Lung (tissue), 12 donors: ENCODE measurements around the gene CLEC14A. TPM values are rescaled to one million over a fixed set of nuclear protein-coding genes. Genes with fewer than 3 reads are reported as not detected.
A peak's percentile ranks its signal among the peaks of the same experiment; 100 is the strongest.

Source experiments
- ATAC-seq: fragments of 200-7000 bp; cut with Tn5 transposase; one replicate; pipeline ENCODE4 v1.9.1; 2020; ENCODE audit warnings: moderate number of reproducible peaks; ENCODE audit not compliant: insufficient read depth, low FRiP score
- DNase-seq, 3 donors: peaks; one replicate each; pipeline ENCODE4 v3.0.0-alpha.2; 2013 to 2017
- H3K27ac ChIP-seq, 2 donors: one replicate each; pipeline ENCODE4 v1.5.1; 2013; ENCODE audit warnings: mild to moderate bottlenecking in 2 of 2, moderate library complexity in 2 of 2, control low read depth in 1 of 2, inconsistent platforms in 1 of 2, low read depth in 1 of 2, low read length in 1 of 2
- H3K27me3 ChIP-seq, 3 donors: one replicate each; pipeline ENCODE4 v1.5.1; 2013; ENCODE audit warnings: low read length in 2 of 3; ENCODE audit not compliant: control insufficient read depth in 3 of 3, insufficient read depth in 3 of 3
- H3K36me3 ChIP-seq, 4 donors: one replicate each; pipeline ENCODE4 v1.5.1; 2013; ENCODE audit warnings: low read length in 4 of 4, mild to moderate bottlenecking in 1 of 4, moderate library complexity in 1 of 4; ENCODE audit not compliant: control insufficient read depth in 4 of 4, insufficient read depth in 4 of 4
- H3K4me1 ChIP-seq, 5 donors: one replicate each; pipeline ENCODE4 v1.5.1; 2013; ENCODE audit warnings: low read length in 5 of 5, mild to moderate bottlenecking in 2 of 5, moderate library complexity in 1 of 5; ENCODE audit not compliant: control insufficient read depth in 5 of 5, insufficient read depth in 5 of 5
- H3K4me3 ChIP-seq: one replicate; pipeline ENCODE4 v1.5.1; 2013; ENCODE audit warnings: mild to moderate bottlenecking, control low read depth, moderate library complexity
- H3K9ac ChIP-seq, 2 donors: one replicate each; pipeline ENCODE4 v1.5.1; 2013; ENCODE audit warnings: low read length in 2 of 2, control low read depth in 1 of 2; ENCODE audit not compliant: insufficient read depth in 1 of 2
- H3K9me3 ChIP-seq, 4 donors: one replicate each; pipeline ENCODE4 v1.5.1; 2013; ENCODE audit warnings: low read length in 3 of 4, mild to moderate bottlenecking in 1 of 4, moderate library complexity in 1 of 4; ENCODE audit not compliant: control insufficient read depth in 4 of 4, insufficient read depth in 3 of 4
- CTCF ChIP-seq: IDR thresholded peaks from 2 replicates; pipeline ENCODE4 v1.5.1; 2012; ENCODE audit warnings: mild to moderate bottlenecking; ENCODE audit errors: control extremely low read depth, extremely low read depth
- WGBS, 2 donors: extraction: QIAGEN DNeasy Blood & Tissue Kit; methylation state at CpG; one replicate each; pipeline ENCODE4 v1.1.7; 2013; 5-methylcytosine and 5-hydroxymethylcytosine counted together
- polyA plus RNA-seq, 2 donors: library from polyadenylated mRNA; stranded (reverse); fragments of 200-250 nt; gene quantifications; one replicate each; pipeline ENCODE4 v1.2.1, GENCODE V29; 2013
- total RNA-seq, 2 donors: library from RNA; depleted of rRNA in 1 of 2; stranded (reverse); fragments of >200 nt in 1 of 2; gene quantifications; one replicate each; pipeline ENCODE4 v1.2.1, GENCODE V29; 2014 to 2021
- donor health status: control.
- donor health status: control.
- donor health status: Bipolar disorder and iron deficiency.
- donor health status: healthy.
- donor health status: DM: yes; HTN: yes; CAD: no.

CLEC14A gene
- total and polyA plus RNA-seq, 4 donors = 28.4 to 97.7 (median 83.3) TPM

GRCh38 chr14:38250331-38250730, 5.6 kb downstream of the CLEC14A start:
- Histone ChIP-seq H3K9ac (no peak overlapping the region), H3K4me3 (no peak overlapping the region), H3K9me3 (no peaks in the 10 kb centered on the region), H3K36me3 (no peaks in the 10 kb centered on the region), H3K27me3 (peaks cover 0 to 15% (median 6%) of the 10 kb centered on the region in 3 donors), H3K4me1 (peaks cover 0 to 32% (median 0%) of the 10 kb centered on the region in 5 donors), H3K27ac (no peak overlapping the region)
- ATAC-seq = no peak
- no peak for TF ChIP-seq CTCF
- peak in 2 of 3 donors; percentile 52 to 53 for DNase-seq

- WGBS, 2 donors = 94 to 95% methylated on average over 3 of the region's 3 CpGs
- peak in 1 of 3 donors; percentile 3 for DNase-seq
Measured at GRCh38 chr14:38248321-38249028, 7.4 kb downstream of the CLEC14A start.

GRCh38 chr14:38243696-38244240, 12.1 kb downstream of the CLEC14A start:
- Histone ChIP-seq H3K27me3 (peaks cover 0 to 2% (median 0%) of the 10 kb centered on the region in 3 donors), H3K4me1 (no peaks in the 10 kb centered on the region), H3K4me3 (no peak overlapping the region), H3K9ac (no peak overlapping the region), H3K27ac (no peak overlapping the region), H3K36me3 (no peaks in the 10 kb centered on the region), H3K9me3 (no peaks in the 10 kb centered on the region)
- TF ChIP-seq CTCF = no peak
- DNase-seq (no peak), ATAC-seq (no peak)
- 67 to 82% methylated on average over 1 of the region's 1 CpG for WGBS, 2 donors

More at GRCh38 chr14:38248321-38249028, 7.4 kb downstream of the CLEC14A start:
- H3K36me3 ChIP-seq = no peaks in the 10 kb centered on the region
- H3K9me3 ChIP-seq = no peaks in the 10 kb centered on the region
- H3K4me3 ChIP-seq = no peak overlapping the region
- peaks cover 0 to 16% (median 0%) of the 10 kb centered on the region in 5 donors for H3K4me1 ChIP-seq
- H3K9ac ChIP-seq = no peak overlapping the region
- no peak overlapping the region for H3K27ac ChIP-seq
- TF ChIP-seq CTCF = no peak
- peaks cover 0 to 2% (median 2%) of the 10 kb centered on the region in 3 donors for H3K27me3 ChIP-seq
- peak; percentile 34 for ATAC-seq

GRCh38 chr14:38238878-38239277, 17.0 kb downstream of the CLEC14A start:
- no peak for DNase-seq
- H3K9ac ChIP-seq = no peak overlapping the region
- no peaks in the 10 kb centered on the region for H3K36me3 ChIP-seq
- H3K27me3 ChIP-seq = no peaks in the 10 kb centered on the region
- TF ChIP-seq CTCF = no peak
- H3K9me3 ChIP-seq = no peaks in the 10 kb centered on the region
- no peaks in the 10 kb centered on the region for H3K4me1 ChIP-seq
- H3K27ac ChIP-seq = no peak overlapping the region
- ATAC-seq = no peak
- H3K4me3 ChIP-seq = no peak overlapping the region
